GM11168 (cell line): ENCODE results near the gene PPIL1.
"Not testable (repeated sequence)": the region's sequence is repeated elsewhere in the genome, so short reads cannot be mapped to it uniquely, and the experiment has no call there.

ENCODE experiments used
- in situ Hi-C: fragments of 300-500 bp; cut with MboI; formaldehyde crosslinking; loops from one replicate; pipeline ENCODE4 v1.12.0; 2022; ENCODE audit warnings: low sequenced_read_pairs; ENCODE audit not compliant: unreplicated experiment

The PPIL1 gene

DNA sequence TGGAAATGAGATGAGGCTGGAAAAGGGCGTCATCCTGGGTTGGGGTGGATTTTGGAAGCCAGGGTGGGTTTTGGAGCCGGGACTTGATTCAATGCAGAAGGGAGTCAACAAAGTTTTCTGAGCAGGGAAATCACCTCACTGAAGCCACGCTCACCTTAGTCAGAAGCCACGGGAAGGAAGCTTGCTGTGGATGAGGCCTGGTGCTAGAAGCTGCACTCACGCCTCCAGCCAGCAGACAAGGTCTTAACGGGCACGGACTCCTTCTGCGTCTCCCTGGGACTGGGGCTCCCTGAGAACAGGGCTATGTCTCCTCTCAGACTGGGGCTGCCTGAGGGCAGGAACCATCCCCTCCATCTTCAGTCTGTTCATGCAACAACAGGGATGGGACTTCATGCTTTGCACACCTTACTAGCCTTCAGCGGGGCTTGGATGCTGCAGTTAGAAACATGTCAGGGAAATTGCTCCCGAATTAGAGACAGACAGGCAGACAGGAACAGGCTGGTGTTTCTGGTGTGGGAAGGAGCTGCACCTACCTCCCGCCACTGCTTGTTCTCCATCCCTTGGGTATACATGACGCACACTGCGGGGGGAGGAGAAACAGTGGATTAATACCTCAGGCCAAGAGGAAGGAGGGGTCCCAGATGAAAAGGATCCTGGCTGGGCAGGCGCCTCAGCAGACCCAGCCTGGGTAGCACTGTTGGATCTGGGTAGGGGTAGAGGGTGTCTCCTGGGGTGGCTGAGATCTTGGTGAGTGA, 52.8 kb downstream of the PPIL1 start:
- in situ Hi-C loops = no loop called here

GRCh38 chr6:36820700-36821580, 53.7 kb downstream of the PPIL1 start:
- in situ Hi-C loops = no loop called here

GRCh38 chr6:36818756-36819155, 55.8 kb downstream of the PPIL1 start:
- in situ Hi-C loops = no loop called here

GRCh38 chr6:36817847-36818246, 56.8 kb downstream of the PPIL1 start:
- in situ Hi-C loops = no loop called here

GRCh38 chr6:36817176-36817817, 57.3 kb downstream of the PPIL1 start:
- in situ Hi-C loops = no loop called here

GRCh38 chr6:36815962-36816735, 58.5 kb downstream of the PPIL1 start:
- in situ Hi-C loops = no loop called here

GRCh38 chr6:36814249-36814648, 60.4 kb downstream of the PPIL1 start:
- in situ Hi-C loops = no loop called here

- in situ Hi-C loops = no loop called here
Observed at GRCh38 chr6:36813526-36813925, 61.1 kb downstream of the PPIL1 start.

- in situ Hi-C loops = not testable (repeated sequence)
Observed at GRCh38 chr6:36813047-36813446, 61.6 kb downstream of the PPIL1 start.

- in situ Hi-C loops = no loop called here
Observed at GRCh38 chr6:36809941-36810803, 64.4 kb downstream of the PPIL1 start.

GRCh38 chr6:36809156-36809555, 65.4 kb downstream of the PPIL1 start:
- in situ Hi-C loops = no loop called here

DNA sequence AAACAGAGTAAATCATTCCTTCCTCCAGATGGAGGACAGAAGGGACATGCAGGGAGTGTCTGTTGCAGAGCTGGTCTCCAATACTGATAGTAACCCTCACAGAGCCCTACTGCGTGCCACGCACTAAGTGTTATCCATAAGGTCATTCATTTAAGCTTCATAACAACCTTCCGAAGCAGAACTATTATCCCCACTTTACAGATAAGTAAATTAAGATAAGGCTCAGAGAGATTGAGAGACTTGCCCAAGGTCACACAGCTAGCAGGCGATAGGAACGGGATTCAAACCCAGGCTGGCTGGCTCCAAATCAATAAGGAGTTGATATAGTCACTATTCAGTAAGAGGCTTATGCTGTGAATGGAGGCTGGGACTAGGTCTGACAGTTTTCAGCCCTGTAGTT, 66.0 kb downstream of the PPIL1 start:
- in situ Hi-C loops = no loop called here

DNA sequence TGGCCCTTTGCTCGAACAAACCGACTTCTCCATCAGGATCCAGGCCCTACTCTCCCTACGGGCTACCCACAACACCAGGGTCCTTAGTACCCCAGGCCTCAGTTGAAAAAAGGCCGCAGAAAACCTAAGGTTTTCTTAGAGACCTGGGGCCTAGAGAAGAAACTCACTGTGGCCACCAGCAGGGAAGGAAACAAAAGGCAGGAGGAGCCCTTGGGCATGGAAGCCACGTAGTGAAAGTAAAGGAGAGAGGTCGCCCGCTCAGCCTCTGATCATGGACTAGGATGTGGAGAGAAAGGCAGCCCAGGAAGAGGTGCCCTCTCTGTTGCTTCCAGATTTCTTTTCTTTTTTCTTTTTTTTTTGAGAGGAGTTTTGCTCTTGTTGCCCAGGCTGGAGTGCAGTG, 66.9 kb downstream of the PPIL1 start:
- in situ Hi-C loops = no loop called here

- in situ Hi-C loops = no loop called here
Observed at GRCh38 chr6:36807143-36807542, 67.5 kb downstream of the PPIL1 start.

DNA sequence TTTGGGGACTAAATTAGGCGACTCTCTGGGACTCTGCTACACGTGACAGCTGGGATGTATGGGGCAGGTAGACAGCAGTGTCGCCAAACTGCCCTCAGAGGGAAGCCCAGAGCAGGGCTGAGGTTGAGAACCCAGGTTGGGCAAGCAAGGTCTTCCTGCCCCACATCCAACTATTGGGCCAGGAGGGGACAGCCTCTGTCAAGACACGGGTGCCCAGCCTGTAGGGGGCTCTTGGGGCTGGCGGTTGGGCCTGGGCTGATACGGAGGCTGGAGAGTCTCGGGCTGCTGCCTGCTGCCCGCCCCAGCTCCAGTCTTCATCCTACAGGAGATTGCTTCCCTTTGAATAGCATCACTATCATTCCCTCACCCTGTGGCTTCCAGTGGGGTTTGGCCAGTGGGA, 68.7 kb downstream of the PPIL1 start:
- in situ Hi-C loops = no loop called here

GRCh38 chr6:36805096-36805797, 69.4 kb downstream of the PPIL1 start:
- in situ Hi-C loops = no loop called here
